ENCODE data around the gene NIPA2.

The NIPA2 gene

GRCh38 chr15:22913646-22914380, 75.3 kb downstream of the NIPA2 start:
- Mint-ChIP-seq H3K4me3 (no peak overlapping the region), H3K9me3 (no peaks in the 10 kb centered on the region), H3K27me3 (ENCODE audit: low read depth, poor library complexity) (no peaks in the 10 kb centered on the region), H3K27ac (no peak overlapping the region), H3K4me1 (no peaks in the 10 kb centered on the region), H3K36me3 (ENCODE audit: low read depth) (peaks cover 86% of the 10 kb centered on the region)
- no peak for TF ChIP-seq CTCF (IDR thresholded peaks at IDR 0.05)
- no peak for DNase-seq

GRCh38 chr15:22915866-22916515, 77.5 kb downstream of the NIPA2 start:
- Mint-ChIP-seq H3K9me3 (no peaks in the 10 kb centered on the region), H3K4me1 (no peaks in the 10 kb centered on the region), H3K4me3 (no peak overlapping the region), H3K36me3 (ENCODE audit: low read depth) (peaks cover 80% of the 10 kb centered on the region), H3K27ac (no peak overlapping the region), H3K27me3 (ENCODE audit: low read depth, poor library complexity) (no peaks in the 10 kb centered on the region)
- DNase-seq = no peak
- no peak for TF ChIP-seq CTCF (IDR thresholded peaks at IDR 0.05)

GRCh38 chr15:22916606-22917350, 78.3 kb downstream of the NIPA2 start:
- Mint-ChIP-seq H3K4me1 (no peaks in the 10 kb centered on the region), H3K27me3 (ENCODE audit: low read depth, poor library complexity) (no peaks in the 10 kb centered on the region), H3K9me3 (no peaks in the 10 kb centered on the region), H3K36me3 (ENCODE audit: low read depth) (peaks cover 79% of the 10 kb centered on the region), H3K27ac (peak overlapping the region; percentile 32), H3K4me3 (no peak overlapping the region)
- TF ChIP-seq CTCF (IDR thresholded peaks at IDR 0.05) = no peak
- DNase-seq = no peak

GRCh38 chr15:22917556-22917955, 79.1 kb downstream of the NIPA2 start:
- Mint-ChIP-seq H3K9me3 (no peaks in the 10 kb centered on the region), H3K36me3 (ENCODE audit: low read depth) (peaks cover 79% of the 10 kb centered on the region), H3K4me3 (no peak overlapping the region), H3K27ac (peak overlapping the region; percentile 83), H3K4me1 (no peaks in the 10 kb centered on the region), H3K27me3 (ENCODE audit: low read depth, poor library complexity) (no peaks in the 10 kb centered on the region)
- no peak for DNase-seq
- no peak for TF ChIP-seq CTCF (IDR thresholded peaks at IDR 0.05)

Measured in nephron progenitor cell (in vitro differentiated cells).